ENCODE results near the gene PRDX4. TPM values are rescaled to one million over a fixed set of nuclear protein-coding genes. Genes with fewer than 3 reads are reported as not detected.
A peak's percentile ranks its signal among the peaks of the same experiment; 100 is the strongest.
"Not testable (repeated sequence)": the region's sequence is repeated elsewhere in the genome, so short reads cannot be mapped to it uniquely, and the experiment has no call there.

Gene PRDX4
- total RNA-seq, 4 donors from 2014 or later = 27.6 to 47.6 (median 42.2) TPM

DNA sequence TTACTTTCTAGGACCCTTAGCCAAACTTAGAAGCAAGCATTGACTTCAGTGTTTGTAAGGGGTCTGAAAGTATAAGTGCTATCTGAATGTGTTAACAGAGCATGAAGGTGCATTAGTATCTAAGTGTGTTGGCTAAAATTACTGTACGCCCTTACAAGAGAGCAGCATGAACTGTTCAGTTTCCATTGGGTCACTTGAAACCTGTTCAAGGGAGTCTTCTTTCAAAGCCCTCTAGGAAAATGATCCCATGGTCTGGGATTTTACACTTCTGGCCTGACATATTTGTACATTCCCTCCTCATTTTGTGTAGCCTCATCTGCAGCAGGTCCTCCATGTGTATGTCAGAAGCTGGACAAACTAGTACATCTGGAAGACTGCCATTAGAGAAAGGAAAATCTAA lies 3.2 kb downstream of the PRDX4 start:
- DNase-seq (ENCODE audit: low spot score in 2 of 2) = no peak
- Histone ChIP-seq H3K4me3 (no peak overlapping the region), H3K27ac (no peak overlapping the region), H3K9me3 (no peaks in the 10 kb centered on the region), H3K36me3 (no peaks in the 10 kb centered on the region), H3K27me3 (no peaks in the 10 kb centered on the region), H3K4me1 (peaks cover 14% of the 10 kb centered on the region)
- 83% methylated on average over 1 of the region's 1 CpG for WGBS
- TF ChIP-seq EP300 (IDR thresholded peaks at IDR 0.05) (no peak), POLR2AphosphoS5 (IDR thresholded peaks at IDR 0.05) (no peak), POLR2A (IDR thresholded peaks at IDR 0.05) (no peak), CTCF (IDR thresholded peaks at IDR 0.05) (no peak)

DNA sequence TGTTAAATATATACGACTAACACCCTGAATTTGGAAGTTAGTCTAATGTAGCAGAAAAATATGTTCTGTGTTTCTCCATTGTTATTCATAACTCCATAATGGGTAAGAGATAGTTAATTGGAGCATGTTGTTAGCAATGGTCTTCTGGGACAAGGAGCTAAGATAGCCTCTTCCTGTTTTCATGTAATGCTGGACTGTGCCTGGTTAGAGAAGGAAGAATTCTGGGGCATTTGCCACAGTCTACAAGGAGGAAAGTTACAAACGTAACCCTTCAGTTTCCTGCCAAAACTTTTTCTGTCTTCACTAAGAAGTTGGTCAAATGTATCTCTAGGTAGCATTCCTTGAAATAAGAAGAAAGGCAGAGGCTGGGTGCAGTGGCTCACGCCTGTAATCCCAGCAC lies 5.8 kb downstream of the PRDX4 start:
- H3K4me3 ChIP-seq = no peak overlapping the region
- peaks cover 5% of the 10 kb centered on the region for H3K36me3 ChIP-seq
- TF ChIP-seq POLR2A (IDR thresholded peaks at IDR 0.05) = no peak
- no peak for TF ChIP-seq EP300 (IDR thresholded peaks at IDR 0.05)
- TF ChIP-seq POLR2AphosphoS5 (IDR thresholded peaks at IDR 0.05) = no peak
- no peak for TF ChIP-seq CTCF (IDR thresholded peaks at IDR 0.05)
- DNase-seq (ENCODE audit: low spot score in 2 of 2) = no peak
- no peak overlapping the region for H3K27ac ChIP-seq
- H3K4me1 ChIP-seq = peaks cover 9% of the 10 kb centered on the region
- no peaks in the 10 kb centered on the region for H3K27me3 ChIP-seq
- 65% methylated on average over 3 of the region's 3 CpGs for whole genome bisulfite sequencing
- H3K9me3 ChIP-seq = no peaks in the 10 kb centered on the region

- not testable (repeated sequence) for DNase-seq (ENCODE audit: low spot score in 2 of 2); H3K27ac ChIP-seq; H3K36me3 ChIP-seq; H3K4me1 ChIP-seq; H3K27me3 ChIP-seq; H3K4me3 ChIP-seq; H3K9me3 ChIP-seq
- 81% methylated on average over 3 of the region's 3 CpGs for WGBS
These were observed 9.2 kb downstream of the PRDX4 start for GRCh38 chrX:23676486-23676885.

- Histone ChIP-seq H3K27ac (no peak overlapping the region), H3K9me3 (no peaks in the 10 kb centered on the region), H3K4me1 (no peaks in the 10 kb centered on the region), H3K27me3 (no peaks in the 10 kb centered on the region), H3K4me3 (no peak overlapping the region), H3K36me3 (no peaks in the 10 kb centered on the region)
- TF ChIP-seq POLR2A (IDR thresholded peaks at IDR 0.05) (no peak), EP300 (IDR thresholded peaks at IDR 0.05) (no peak), POLR2AphosphoS5 (IDR thresholded peaks at IDR 0.05) (no peak), CTCF (IDR thresholded peaks at IDR 0.05) (no peak)
- 71% methylated on average over 8 of the region's 8 CpGs for WGBS
- DNase-seq (ENCODE audit: low spot score in 2 of 2) = no peak
These were observed 24.9 kb downstream of the PRDX4 start for GRCh38 chrX:23692166-23692565.

DNA sequence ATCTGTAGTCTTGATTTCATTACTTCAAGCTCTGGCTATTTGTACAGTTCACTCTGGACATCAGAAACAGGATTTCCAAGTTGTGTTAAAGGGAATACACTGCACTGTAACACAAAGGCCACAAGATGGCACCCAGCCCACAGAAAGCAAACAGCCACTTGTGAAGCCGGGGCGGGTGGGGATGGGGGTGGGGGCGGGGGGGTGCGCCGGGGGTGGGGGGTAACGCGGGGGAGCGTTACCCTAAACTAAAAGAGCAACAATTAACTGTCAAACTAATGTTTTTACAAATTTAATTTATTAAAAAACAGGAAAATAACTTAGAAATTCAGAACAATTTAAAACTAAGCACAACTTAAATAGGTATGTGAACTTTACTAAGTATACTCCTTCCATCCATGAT lies 27.3 kb downstream of the PRDX4 start:
- no peak for DNase-seq (ENCODE audit: low spot score in 2 of 2)
- peak; percentile 3 to 44 for TF ChIP-seq CTCF (IDR thresholded peaks at IDR 0.05)
- TF ChIP-seq POLR2A (IDR thresholded peaks at IDR 0.05) = no peak
- H3K36me3 ChIP-seq = no peaks in the 10 kb centered on the region
- H3K9me3 ChIP-seq = no peaks in the 10 kb centered on the region
- H3K27me3 ChIP-seq = no peaks in the 10 kb centered on the region
- H3K27ac ChIP-seq = no peak overlapping the region
- no peak overlapping the region for H3K4me3 ChIP-seq
- H3K4me1 ChIP-seq = no peaks in the 10 kb centered on the region
- 6% methylated on average over 8 of the region's 8 CpGs for WGBS

DNA sequence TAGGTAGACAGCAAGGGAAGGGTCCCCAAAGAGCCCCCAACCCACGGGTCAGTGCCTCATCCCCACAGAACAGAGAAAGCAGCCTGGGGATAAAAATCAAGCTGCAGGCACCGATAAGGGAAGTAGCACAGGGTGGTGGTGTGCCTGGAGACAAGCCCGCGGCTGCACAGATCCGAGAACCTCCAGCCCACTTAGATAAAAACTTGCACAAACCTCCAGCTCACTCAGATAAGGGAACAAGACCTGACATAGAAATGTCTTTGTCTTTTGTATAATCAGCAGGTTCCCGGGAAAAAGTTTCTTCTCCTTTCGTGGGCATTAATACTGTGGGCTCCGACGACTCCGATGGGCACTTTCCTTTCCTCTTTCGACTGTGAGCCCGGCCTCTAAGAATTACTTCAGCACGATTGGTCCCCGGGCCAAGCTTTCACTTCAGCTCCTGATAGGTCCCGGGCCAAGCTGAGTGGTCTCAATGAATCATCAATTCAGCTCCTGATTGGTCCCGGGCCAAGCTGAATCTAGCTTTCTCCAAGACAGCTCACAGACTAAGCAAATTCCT lies 32.4 kb downstream of the PRDX4 start:
- no peaks in the 10 kb centered on the region for H3K4me1 ChIP-seq
- DNase-seq (ENCODE audit: low spot score in 2 of 2) = no peak
- H3K27ac ChIP-seq = no peak overlapping the region
- H3K27me3 ChIP-seq = no peaks in the 10 kb centered on the region
- H3K36me3 ChIP-seq = peaks cover 11% of the 10 kb centered on the region
- no peak overlapping the region for H3K4me3 ChIP-seq
- TF ChIP-seq POLR2A (IDR thresholded peaks at IDR 0.05) (no peak), EP300 (IDR thresholded peaks at IDR 0.05) (no peak)
- 72% methylated on average over 16 of the region's 16 CpGs for WGBS
- H3K9me3 ChIP-seq = no peaks in the 10 kb centered on the region

Data from suprapubic skin (tissue), 4 donors.